Endometrial microvascular endothelial cells (primary cell): Measurements from ENCODE around the gene KLHL3. TPM values are rescaled to one million over a fixed set of nuclear protein-coding genes. Genes with fewer than 3 reads are reported as not detected.

ENCODE experiments used
- in situ Hi-C: cut with HindIII; loops from 2 replicates; pipeline ENCODE4 v1.10.0; 2017; ENCODE audit warnings: low sequenced_read_pairs, low pct_unique_long_range_greater_than_20kb; ENCODE audit errors: inconsistent ontology term
- total RNA-seq: library from RNA; depleted of rRNA; stranded (reverse); fragments of >200 nt; gene quantifications from one replicate; pipeline ENCODE4 v1.2.3, GENCODE V29; 2015; ENCODE audit errors: inconsistent ontology term

KLHL3 gene
- total RNA-seq, 1 donor from 2014 or later = 1.6 TPM

DNA sequence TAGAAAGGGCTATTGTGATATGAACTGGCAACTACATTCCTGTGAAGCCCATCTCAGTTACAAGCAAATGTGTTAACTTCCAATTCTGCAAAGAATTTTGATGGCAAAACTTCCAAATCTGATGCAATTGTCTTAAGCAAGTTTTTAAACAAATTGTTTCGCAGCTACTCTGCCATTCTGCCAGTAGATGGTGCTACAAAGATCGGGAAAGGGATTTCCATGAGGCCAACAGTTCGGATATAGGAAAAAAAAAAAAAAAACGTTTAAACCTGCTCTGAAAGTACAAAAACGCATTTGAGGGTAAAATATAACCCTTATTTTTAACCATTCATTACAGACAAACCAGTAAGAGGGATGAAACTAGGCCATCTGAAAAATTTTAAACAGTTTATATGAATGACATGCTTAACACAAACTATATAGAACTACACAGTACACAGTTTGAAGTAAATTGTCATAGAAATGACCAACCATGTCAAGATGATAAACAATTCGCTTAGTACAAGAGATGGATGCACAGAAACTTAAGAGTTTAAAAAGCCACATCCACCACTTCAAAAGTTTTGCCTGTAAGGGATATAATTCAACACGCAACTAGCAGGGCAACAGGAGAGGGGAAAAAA lies 16.1 kb upstream of the KLHL3 start:
- in situ Hi-C loops = no loop called here

- in situ Hi-C loops = no loop called here
Observed at GRCh38 chr5:137750436-137750835, 14.5 kb upstream of the KLHL3 start.

DNA sequence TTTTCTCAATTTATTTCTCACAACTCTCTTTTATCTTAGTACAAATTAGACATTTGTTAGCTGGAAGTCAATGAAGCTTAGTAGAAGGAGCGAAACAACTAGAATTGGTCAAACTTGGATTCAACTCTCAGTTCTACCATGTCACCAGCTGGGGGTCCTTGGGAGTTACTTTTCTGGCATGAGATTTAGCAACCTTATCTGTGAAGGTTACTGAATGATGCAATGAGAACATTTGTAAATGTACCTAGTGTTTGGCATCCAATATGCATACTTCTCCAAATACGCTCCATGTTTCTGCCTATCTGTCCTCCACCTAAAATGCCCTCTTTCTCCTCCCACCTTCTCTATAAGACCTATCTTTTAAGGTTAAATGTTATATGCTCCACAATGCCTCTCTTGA lies 12.0 kb upstream of the KLHL3 start:
- in situ Hi-C loops = no loop called here

DNA sequence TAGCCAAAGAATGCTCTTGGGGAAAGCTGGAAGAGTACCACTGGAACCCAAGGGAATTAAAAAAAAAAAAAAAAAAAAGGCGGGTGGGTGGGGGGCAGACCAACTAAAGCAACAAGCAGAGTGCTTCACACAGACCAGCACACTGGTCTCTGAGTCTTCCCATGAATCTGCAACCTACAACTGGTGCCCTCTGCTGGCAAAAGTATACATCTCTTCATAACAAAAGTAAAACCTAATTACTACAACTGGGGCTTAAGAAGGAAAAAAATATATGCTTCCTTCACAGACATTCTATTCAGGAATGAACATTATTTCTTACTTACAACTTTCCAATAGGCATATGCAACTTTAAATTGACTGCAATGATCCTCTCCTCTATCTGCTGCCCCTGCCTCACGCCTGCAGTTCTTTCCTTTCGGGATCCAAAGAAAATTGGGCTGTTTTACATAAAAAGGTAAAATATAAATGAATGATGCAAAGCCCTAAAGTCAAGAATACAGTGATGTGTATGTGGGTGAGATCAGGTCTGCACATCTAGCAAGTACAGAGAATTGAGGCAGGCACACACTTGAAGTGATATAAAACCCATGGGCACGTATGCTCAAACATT lies 7.2 kb upstream of the KLHL3 start:
- in situ Hi-C loops = no loop called here

- in situ Hi-C loops = no loop called here
Observed at GRCh38 chr5:137741718-137742117, 5.8 kb upstream of the KLHL3 start.

DNA sequence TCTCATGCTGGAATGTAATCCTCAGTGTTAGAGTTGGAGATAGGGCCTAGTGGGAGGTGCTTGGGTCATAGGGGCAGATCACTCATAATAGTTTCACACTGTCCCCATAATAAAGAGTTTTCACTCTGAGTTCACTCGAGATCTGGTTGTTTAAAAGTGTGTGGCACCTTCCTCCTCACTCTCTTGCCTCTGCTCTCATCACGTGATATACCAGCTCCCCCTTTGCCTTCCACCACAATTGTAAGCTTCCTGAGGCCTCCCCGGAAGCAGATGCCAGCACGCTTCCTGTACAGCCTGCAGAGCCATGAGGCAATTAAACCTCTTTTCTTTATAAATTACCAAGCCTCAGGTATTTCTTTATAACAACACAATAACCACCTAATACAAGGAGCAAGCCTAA lies 3.8 kb upstream of the KLHL3 start:
- in situ Hi-C loops = no loop called here

- in situ Hi-C loops = no loop called here
Observed at GRCh38 chr5:137738947-137739346, 3.1 kb upstream of the KLHL3 start.

GRCh38 chr5:137737349-137738131 lies 1.7 kb upstream of the KLHL3 start:
- in situ Hi-C loops = no loop called here

GRCh38 chr5:137736496-137736895 lies 607 bp upstream of the KLHL3 start:
- in situ Hi-C loops = no loop called here

DNA sequence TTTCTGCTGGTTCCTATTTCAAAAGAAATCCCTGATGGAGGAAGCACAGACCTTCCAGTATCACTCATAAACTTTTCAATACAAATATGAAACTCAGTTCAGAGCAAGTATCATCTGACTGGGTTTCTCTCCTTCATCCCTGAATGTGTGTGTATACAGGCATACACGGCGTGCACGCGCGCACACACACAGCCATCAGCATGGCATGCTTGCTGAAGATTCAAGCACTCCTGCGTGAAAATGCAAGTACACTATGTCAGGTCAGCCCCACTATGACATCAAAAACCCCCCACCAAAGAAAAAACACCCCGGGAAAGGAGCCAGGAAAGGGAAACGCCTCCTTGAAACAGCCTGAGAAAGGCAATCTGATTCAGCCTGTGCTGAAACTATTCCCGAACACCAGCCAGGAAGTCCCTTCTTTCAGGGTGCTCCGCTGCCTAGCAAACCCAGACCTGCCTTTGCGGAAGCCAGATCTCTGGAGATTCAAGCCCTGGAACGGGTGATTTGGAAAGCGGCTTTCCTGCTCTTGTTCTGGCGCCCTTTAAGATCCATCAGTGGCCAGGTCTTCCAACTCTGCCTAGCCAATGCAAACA lies 831 bp downstream of the KLHL3 start:
- in situ Hi-C loops = no loop called here

DNA sequence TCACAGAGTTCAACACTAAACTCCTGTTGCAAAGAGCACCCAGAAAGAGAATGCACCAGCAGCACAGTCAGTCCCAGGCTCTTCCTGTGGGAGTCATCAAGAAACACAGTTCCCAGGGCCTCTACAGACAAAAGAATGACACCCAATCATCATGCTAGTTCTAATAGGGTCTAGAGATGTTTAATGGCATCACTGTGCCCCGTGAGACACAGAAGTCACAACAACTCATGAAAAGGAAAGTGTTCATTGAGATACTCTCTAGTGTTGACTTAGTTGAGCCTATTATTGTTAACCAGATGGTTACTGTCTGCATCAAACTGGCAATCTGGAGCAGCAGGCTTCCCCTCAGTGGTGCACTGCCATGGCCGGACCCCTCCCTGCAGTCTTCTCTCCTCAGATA lies 1.6 kb downstream of the KLHL3 start:
- in situ Hi-C loops = no loop called here

GRCh38 chr5:137733922-137734321 lies 2.0 kb downstream of the KLHL3 start:
- in situ Hi-C loops = no loop called here

- in situ Hi-C loops = no loop called here
Observed at GRCh38 chr5:137733006-137733405, 2.9 kb downstream of the KLHL3 start.

DNA sequence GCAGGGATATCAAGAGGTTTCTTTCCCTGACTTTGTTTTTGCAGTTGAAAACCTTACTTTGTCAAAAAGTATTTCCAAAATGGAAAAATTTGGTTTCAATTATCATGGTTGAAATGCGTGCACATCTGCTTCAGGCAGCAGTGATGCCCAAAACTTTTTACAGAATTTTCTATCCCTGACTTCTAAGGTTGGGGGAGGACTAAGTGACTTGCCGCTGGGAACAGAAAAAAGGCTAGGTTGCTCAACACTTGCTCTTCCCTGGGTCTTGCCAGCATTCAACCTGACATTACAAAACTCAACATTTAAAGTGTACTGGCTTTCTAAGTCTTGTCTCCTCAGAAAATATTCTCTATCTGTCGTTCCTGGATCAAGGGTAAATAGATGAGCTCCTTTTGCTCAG lies 4.7 kb downstream of the KLHL3 start:
- in situ Hi-C loops = no loop called here

- in situ Hi-C loops = no loop called here
Observed at GRCh38 chr5:137730336-137730735, 5.6 kb downstream of the KLHL3 start.

DNA sequence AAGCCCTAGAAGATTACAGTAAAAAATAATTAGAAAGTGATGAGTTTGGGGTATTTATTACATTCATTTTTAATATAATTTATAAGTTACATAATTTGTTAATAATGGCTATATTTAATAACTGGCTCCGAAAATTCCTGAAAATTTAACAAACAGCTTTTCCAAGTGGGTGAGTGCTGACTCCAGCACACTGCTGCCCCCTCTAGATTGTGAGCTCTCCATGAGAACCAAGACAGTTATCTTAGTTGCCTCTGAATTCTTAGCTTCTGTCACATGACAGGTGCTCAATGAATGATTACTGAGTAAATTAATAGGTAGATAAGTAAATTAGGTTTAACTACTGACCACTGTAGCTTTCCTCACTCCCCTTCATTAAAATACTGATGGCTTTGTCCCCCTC lies 7.8 kb downstream of the KLHL3 start:
- in situ Hi-C loops = no loop called here

DNA sequence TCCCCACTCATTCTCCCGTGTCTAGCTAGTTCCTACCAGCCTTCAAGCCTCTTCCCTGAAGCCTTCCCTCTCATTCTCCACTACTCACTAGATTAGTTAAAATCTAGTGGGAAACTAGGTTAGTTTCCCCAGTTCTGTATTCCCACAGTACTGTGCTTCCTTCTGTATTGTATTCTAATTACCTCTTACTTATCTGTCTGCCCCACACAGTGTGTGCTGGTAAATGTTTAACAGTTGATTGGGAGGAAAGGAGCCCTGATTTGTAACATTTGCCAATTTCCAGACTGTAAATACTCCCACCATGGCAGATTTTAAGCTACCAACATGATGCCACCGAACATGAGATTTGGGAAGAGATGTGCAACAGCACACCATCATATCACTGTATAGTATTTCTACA lies 8.3 kb downstream of the KLHL3 start:
- in situ Hi-C loops = no loop called here

DNA sequence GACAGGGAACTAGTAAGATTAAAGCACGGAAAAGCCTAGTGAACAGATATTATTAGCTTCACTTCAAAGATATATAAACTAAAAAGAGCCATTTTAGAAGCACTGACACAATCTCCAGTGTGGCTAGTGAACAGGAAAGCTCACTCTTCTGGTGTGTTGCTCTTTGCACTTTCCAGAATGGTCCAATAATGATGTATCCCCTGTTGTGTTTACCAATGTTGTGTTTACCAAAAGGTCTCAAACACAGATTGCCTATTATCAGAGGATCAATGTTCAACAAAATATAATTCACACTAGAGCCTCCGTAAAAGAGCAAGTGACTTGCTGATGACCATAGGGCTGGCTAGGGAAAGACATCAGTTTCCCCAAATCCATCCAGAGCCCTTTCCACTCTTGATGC lies 11.6 kb downstream of the KLHL3 start:
- in situ Hi-C loops = no loop called here

GRCh38 chr5:137718611-137719010 lies 17.3 kb downstream of the KLHL3 start:
- in situ Hi-C loops = no loop called here

DNA sequence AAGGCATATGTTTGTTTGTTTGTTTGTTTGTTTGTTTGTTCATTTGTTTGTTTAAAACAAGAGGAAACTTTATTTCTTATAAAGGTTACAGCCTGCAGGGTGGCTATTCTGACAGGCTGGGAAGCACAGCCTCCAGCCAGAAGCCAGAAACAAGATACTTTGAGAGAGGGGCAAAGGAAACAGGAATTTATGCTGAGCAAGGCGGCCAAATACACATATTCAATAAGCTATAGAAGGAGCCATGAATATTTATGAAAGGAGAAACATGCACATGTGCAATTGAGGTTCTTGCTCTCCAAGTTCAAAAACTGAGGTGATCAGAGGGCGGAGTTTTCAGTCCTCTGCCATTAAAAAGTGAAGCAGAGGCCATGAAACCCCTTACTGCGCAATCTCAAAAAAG lies 19.6 kb downstream of the KLHL3 start:
- in situ Hi-C loops = no loop called here
